Measurements from ENCODE around the gene CNTRL.

CNTRL gene

GRCh38 chr9:121168052-121168451 lies 93.3 kb downstream of the CNTRL start:
- H3K4me2 ChIP-seq (ENCODE audit: low read length), result no peak overlapping the region
- no peaks in the 10 kb centered on the region for H3K79me2 ChIP-seq (ENCODE audit: control insufficient read depth, low read length)
- peaks cover 6% of the 10 kb centered on the region for H3K4me1 ChIP-seq (ENCODE audit: control insufficient read depth, low read length)
- peaks cover 95% of the 10 kb centered on the region for H3K36me3 ChIP-seq (ENCODE audit: control insufficient read depth, low read length)
- no peaks in the 10 kb centered on the region for H3K9me3 ChIP-seq (ENCODE audit: control insufficient read depth, insufficient read depth, low read length)
- TF ChIP-seq EZH2phosphoT487 (IDR thresholded peaks at IDR 0.05; ENCODE audit: borderline replicate concordance, low read length) (no peak), CTCF (IDR thresholded peaks at IDR 0.05; ENCODE audit: low read depth, low read length, poor library complexity, severe bottlenecking) (no peak)
- H3K9me2 ChIP-seq (replicated peaks; ENCODE audit: control insufficient read depth, low read length), result no peaks in the 10 kb centered on the region
- no peaks in the 10 kb centered on the region for H3K27me3 ChIP-seq (ENCODE audit: control insufficient read depth, low read length)
- no peak overlapping the region for H3K27ac ChIP-seq (ENCODE audit: low read depth, low read length)
- H4K20me1 ChIP-seq (ENCODE audit: control insufficient read depth, insufficient read depth, low read depth, low read length), result no peaks in the 10 kb centered on the region
- H3K4me3 ChIP-seq (ENCODE audit: low read length), result no peak overlapping the region
- peaks cover 15% of the 10 kb centered on the region for H3F3A ChIP-seq (ENCODE audit: control insufficient read depth, insufficient read depth)

GRCh38 chr9:121169094-121169601 lies 94.4 kb downstream of the CNTRL start:
- Histone ChIP-seq H3K79me2 (ENCODE audit: control insufficient read depth, low read length) (no peaks in the 10 kb centered on the region), H3K36me3 (ENCODE audit: control insufficient read depth, low read length) (peaks cover 97% of the 10 kb centered on the region), H3K4me3 (ENCODE audit: low read length) (no peak overlapping the region), H3K9me2 (replicated peaks; ENCODE audit: control insufficient read depth, low read length) (no peaks in the 10 kb centered on the region), H3K9me3 (ENCODE audit: control insufficient read depth, insufficient read depth, low read length) (no peaks in the 10 kb centered on the region), H3K27me3 (ENCODE audit: control insufficient read depth, low read length) (no peaks in the 10 kb centered on the region), H3K27ac (ENCODE audit: low read depth, low read length) (no peak overlapping the region), H3K4me2 (ENCODE audit: low read length) (no peak overlapping the region), H3F3A (ENCODE audit: control insufficient read depth, insufficient read depth) (peaks cover 20% of the 10 kb centered on the region), H3K4me1 (ENCODE audit: control insufficient read depth, low read length) (peaks cover 6% of the 10 kb centered on the region), H4K20me1 (ENCODE audit: control insufficient read depth, insufficient read depth, low read depth, low read length) (no peaks in the 10 kb centered on the region)
- TF ChIP-seq EZH2phosphoT487 (IDR thresholded peaks at IDR 0.05; ENCODE audit: borderline replicate concordance, low read length) (no peak), CTCF (IDR thresholded peaks at IDR 0.05; ENCODE audit: low read depth, low read length, poor library complexity, severe bottlenecking) (peak; percentile 51)

- no peak overlapping the region for H3K4me2 ChIP-seq (ENCODE audit: low read length)
- H3F3A ChIP-seq (ENCODE audit: control insufficient read depth, insufficient read depth), result peaks cover 31% of the 10 kb centered on the region
- no peaks in the 10 kb centered on the region for H3K9me3 ChIP-seq (ENCODE audit: control insufficient read depth, insufficient read depth, low read length)
- TF ChIP-seq CTCF (IDR thresholded peaks at IDR 0.05; ENCODE audit: low read depth, low read length, poor library complexity, severe bottlenecking) (no peak), EZH2phosphoT487 (IDR thresholded peaks at IDR 0.05; ENCODE audit: borderline replicate concordance, low read length) (no peak)
- no peaks in the 10 kb centered on the region for H3K27me3 ChIP-seq (ENCODE audit: control insufficient read depth, low read length)
- no peak overlapping the region for H3K27ac ChIP-seq (ENCODE audit: low read depth, low read length)
- H3K4me3 ChIP-seq (ENCODE audit: low read length), result no peak overlapping the region
- no peaks in the 10 kb centered on the region for H4K20me1 ChIP-seq (ENCODE audit: control insufficient read depth, insufficient read depth, low read depth, low read length)
- H3K79me2 ChIP-seq (ENCODE audit: control insufficient read depth, low read length), result no peaks in the 10 kb centered on the region
- H3K9me2 ChIP-seq (replicated peaks; ENCODE audit: control insufficient read depth, low read length), result no peaks in the 10 kb centered on the region
- H3K4me1 ChIP-seq (ENCODE audit: control insufficient read depth, low read length), result peaks cover under 1% of the 10 kb centered on the region; the same call in 1 of the 2 replicates
- peaks cover 96% of the 10 kb centered on the region for H3K36me3 ChIP-seq (ENCODE audit: control insufficient read depth, low read length)
Observed at GRCh38 chr9:121171236-121171635, 96.5 kb downstream of the CNTRL start.
